NOMO-1 (cell line): ENCODE measurements around the gene RANBP6.

ENCODE experiments used
- DNase-seq, 2 experiments: peaks; one replicate each; lab custom pipeline; 2025; ENCODE audit not compliant: unreplicated experiment in 2 of 2; lab: John Stamatoyannopoulos, UW

The RANBP6 gene

DNA sequence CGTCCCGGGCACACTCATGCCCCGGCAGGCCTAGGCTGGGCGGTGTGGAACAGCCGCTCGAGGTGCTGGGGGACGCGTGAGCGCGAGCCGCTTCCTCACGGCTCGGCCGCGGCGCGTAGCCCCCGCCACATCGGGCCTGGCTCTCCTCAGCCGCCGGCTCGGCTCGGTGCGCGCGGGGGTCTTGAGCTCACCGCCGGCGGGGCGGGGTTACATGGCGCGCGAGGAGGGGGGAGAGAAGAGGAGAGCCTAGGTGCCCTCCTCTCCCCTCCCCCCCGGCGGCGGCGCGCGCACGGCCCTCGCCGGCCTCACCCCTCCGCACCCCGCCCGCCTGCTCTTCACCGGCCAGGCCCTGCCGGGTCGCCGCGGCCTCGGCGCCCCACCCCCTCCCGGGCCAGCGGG, 7.7 kb downstream of the RANBP6 start:
- DNase-seq: peak; percentile 7 to 43

DNA sequence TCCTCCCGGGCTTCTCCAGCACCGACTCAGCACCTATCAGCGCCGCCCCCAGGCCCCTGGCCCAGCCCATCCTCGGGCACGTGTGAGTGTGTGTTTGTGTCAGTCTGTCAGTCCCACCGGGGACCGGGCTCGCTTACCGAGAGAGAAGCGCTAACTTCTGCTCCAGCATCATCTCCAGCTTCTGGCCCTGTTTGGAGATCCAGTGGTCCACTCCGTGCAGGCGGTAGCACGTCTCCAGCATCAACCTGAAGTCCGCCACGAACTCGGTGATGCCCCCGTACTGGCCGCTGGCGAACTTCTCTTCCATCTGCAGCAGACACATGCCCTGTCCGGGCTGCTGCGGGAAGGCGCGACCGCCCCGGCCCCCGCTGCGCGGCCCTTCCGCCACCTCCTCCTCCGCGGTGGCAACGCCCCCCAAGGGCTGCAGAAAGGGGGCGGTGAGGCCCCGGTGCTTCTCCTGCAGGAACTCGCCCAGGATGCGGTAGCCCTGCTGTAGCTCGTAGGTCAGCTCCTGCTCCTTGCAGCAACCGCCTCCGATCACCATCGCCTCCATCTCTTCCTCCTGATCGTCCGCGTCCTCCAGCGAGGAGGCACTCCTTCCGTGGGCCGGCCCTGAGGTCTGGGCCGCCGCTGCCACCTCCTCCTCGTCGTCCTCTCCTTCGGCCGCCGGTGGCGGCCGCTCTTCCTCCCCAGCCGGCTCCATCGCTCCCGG, 8.2 kb downstream of the RANBP6 start:
- DNase-seq: peak in 1 of 2 experiments; percentile 72

DNA sequence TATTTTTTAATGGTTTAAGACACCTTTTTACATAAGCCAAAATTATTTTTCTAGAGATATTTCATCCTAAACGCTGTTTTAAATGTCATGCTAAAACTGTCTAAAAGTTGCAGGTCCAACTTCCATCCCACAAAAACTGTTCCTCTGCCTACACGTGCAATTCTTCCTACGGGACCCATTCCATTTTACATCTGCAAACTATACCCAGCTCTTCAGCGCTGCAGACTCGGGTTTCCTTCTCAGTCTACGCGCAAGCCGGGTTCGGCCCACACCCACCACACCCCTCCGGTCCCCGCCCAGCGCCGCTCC, 8.7 kb downstream of the RANBP6 start:
- DNase-seq: peak in 1 of 2 experiments; percentile 44

DNA sequence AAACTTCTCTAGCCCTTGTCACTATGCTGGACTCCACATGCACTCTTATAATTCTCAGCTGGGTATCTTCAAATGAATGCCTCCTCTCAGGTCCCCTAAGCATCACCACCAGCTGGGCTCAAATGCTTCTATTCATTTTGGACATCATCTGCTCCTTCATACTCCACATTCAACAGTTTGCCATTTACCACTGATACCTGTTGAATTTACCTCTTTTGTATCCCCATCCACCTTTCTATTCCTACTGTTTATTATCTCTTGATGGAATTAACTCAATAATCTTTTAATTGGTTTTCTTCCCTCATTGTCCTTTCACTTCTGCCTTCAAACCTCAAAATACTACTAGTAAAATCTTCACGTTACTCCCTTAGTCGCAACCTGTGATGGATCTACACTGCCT, 14.5 kb downstream of the RANBP6 start:
- no peak for DNase-seq

DNA sequence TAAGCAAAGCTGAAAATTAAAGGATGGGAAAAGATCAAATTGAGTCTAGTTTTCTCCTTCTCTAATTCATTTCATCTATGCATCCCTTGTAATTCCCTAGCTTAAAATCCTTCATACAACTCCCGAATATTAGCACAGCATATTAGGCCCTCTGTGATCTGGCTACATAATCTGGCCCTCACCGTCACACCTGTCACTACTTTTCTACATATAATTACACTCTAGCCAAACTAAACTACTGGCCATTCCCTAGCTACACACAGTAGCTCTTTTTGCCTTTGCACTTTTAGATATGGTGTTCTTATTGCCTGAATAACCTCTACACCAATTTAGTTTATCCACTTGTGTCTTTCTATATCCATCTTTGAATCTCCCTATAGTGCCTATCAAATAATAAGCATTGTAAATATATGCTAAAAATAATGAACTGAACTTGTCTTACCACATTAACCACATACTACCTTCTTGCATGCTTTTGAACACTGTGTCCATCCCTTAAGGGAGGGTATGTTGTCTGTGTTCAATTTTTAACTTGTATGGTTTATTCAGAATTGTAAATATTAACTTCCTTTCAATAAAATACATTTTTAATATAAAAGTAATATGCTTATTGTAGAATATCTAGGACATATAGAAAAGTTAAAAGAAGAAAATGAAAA, 15.9 kb downstream of the RANBP6 start:
- no peak for DNase-seq

DNA sequence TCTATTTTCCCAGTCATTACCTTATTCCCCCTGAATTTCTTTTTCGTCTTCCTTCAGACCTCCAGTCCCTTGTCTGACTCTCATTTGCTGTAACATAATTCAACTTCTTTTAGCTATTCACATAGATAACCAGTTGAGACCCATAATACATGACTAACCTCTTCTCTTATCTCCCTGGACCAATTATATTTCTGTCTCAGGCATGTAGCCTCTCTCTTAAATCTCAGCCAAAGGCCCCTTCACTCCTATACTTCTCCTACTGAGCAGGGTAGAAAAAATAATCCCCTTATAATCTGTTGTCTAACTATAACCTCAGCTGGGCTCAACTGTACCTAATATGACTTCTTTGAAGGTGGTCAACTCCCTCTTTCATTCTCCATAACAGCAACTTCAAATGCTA, 20.9 kb downstream of the RANBP6 start:
- DNase-seq: no peak

DNA sequence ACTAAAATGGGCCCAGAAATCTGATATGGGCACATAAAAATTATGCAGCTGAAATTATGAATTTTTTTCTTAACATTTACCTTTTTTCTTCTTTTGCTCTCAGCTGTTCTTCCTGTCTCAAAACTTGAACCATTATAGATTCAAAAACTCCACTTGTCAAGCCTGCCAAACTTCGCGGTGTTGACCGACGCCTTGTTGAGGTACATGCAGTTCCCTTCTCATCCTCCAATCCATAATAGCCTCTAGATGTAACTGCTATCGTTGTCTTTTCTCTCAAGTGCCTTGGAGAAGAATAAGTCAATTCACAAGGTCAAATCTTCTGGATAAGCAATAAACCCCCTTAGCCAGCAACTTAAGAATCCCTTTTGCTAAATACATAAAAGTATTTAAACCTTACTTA, 27.2 kb downstream of the RANBP6 start:
- DNase-seq: no peak

DNA sequence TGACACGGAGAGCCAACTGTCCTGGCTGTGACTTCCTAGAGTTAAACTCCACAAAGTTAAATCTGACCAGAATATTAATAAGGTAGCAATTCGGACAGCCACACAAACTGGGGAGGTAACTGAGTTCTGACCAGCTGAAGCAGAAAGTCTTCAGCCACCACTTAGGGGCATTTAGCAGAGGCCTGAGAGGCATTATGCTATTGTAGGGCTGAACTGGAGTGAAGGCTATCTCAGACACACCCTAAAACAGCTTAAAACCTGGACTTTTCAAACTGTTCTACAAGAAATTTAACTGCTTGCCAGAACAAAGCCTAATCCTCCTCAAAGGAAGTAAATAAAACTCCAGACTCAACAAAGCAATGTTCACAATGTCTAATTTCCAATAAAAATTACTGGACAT, 32.4 kb downstream of the RANBP6 start:
- DNase-seq: no peak

DNA sequence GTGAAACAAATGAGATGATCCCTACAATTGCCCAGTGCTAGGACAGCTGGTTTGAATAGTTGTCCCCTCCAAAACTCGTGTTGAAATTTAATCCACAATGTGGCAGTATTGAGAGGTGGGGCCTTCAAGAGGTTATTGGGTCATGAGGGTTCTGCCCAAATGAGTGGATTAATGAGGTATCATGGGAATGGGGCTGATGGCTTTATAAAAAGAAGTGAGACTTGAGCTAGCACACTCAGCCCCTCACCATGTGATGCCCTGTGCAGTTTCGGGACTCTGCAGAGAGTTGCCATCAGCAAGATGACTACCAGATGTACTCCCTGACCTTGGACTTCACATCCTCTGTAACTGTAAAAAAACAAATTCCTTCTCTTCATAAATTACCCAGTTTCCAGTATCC, 33.1 kb downstream of the RANBP6 start:
- DNase-seq: no peak

DNA sequence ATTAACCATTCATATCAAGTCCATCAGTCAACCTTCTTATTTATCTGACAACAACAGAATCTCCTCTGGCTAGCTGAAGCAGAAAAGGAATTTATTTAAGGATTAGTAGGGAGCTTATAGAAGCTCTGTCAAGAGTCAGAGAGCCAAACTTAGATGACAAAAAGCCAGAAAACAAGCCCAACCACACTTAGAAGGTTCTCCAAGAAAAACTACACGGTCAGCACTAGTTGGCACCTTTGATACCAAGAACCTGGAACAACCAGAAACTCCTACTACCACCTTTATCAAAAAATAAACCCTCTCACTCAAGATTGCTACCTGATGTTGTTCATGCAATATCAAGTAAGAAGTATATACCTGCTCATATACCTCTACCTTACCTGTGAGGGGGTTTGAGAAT, 36.9 kb downstream of the RANBP6 start:
- no peak for DNase-seq

DNA sequence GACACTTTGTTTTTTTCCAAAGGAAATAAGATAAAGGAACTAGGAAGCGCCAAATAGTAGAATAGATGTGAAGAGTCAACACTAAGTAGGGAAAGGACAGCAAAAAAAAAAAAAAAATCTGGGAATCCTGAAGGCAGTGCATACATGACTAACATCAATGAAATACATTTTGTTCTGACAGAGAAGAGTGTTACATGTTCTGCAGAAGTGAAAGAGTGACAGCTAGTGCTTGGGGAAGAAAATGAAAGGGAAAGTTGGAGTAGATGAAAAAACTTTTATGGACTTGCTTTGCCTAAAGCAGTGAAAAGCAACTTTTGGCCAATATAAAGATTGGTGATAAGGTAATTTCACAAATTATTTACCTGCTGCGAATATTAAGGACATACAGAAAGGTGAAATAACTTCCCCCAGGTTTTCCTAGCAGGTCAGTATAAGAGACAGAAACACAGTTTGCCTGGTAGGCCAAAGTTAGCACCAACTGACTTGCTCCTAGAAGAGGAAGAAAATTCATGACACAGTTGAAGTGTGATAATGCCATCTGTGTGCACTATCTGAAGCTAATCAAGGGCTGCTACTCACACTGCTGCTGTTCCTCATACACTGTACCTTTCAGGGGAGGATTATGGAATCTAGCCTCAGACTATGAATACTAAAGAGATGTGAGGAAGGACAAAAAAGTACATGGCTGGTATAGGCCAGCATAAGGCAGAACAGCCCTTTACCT, 38.6 kb downstream of the RANBP6 start:
- peak in 1 of 2 experiments; percentile 0 for DNase-seq

DNA sequence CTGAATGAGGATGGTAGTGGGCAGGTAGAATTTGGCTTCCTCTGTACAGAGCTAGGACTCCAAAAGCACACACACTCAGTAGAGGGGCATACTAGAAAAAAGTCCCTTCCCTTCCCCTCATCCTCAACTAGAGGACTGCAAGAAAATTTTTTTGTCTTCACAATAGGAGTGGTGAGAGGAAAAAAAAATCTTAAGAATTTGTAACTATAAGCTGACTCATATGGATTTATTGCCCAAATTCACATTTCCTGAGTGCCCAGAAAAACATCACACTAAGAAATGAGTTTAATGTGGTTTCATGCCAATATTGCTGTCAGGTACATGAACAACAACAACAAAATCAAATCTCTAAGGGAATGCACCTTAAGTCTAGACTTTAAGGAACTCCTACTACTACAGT, 43.7 kb downstream of the RANBP6 start:
- DNase-seq: no peak
